Astrocyte (in vitro differentiated cells and primary cell): Measurements from ENCODE around the gene C16orf86.

Experiments
- CTCF ChIP-seq: IDR thresholded peaks from 2 replicates; pipeline ENCODE4 v1.5.1; 2011; ENCODE audit warnings: low read depth, mild to moderate bottlenecking, inconsistent platforms, low read length, moderate library complexity; ENCODE audit not compliant: insufficient read depth
- EZH2 ChIP-seq: IDR thresholded peaks from 2 replicates; pipeline ENCODE4 v1.6.1; 2012; ENCODE audit warnings: mild to moderate bottlenecking, low read length, inconsistent platforms; ENCODE audit not compliant: insufficient read depth

- TF ChIP-seq CTCF: no peak
- no peak for TF ChIP-seq EZH2
Measured at GRCh38 chr16:67704110-67704509, 37.5 kb downstream of the C16orf86 start.
